Right forelimb (tissue), 1 donor: ENCODE results near the gene CHD9NB.

Source experiments
- DNase-seq: peaks from one replicate; pipeline ENCODE4 v3.0.0-alpha.2; 2018

CHD9NB gene

GRCh38 chr16:53052519-53053501, at the start of gene CHD9NB:
TSS of gene CHD9NB (minus strand) at chr16:53052897. CDS start at chr16:53044158, 8,739 bp downstream.
- no peak for DNase-seq

GRCh38 chr16:53100889-53101288, 48.2 kb upstream of the CHD9NB start:
- no peak for DNase-seq

- DNase-seq: no peak
Observed at GRCh38 chr16:53100131-53100748, 47.5 kb upstream of the CHD9NB start.

- peak; percentile 92 for DNase-seq
Observed at GRCh38 chr16:53099318-53100130, 46.8 kb upstream of the CHD9NB start.

GRCh38 chr16:53098526-53099317, 46.0 kb upstream of the CHD9NB start:
- DNase-seq: peak; percentile 92

GRCh38 chr16:53097190-53097589, 44.5 kb upstream of the CHD9NB start:
- DNase-seq: no peak

GRCh38 chr16:53094013-53094630, 41.4 kb upstream of the CHD9NB start:
- DNase-seq: no peak

GRCh38 chr16:53093162-53093744, 40.6 kb upstream of the CHD9NB start:
- DNase-seq: no peak

GRCh38 chr16:53092284-53092683, 39.6 kb upstream of the CHD9NB start:
- DNase-seq: no peak

GRCh38 chr16:53091466-53092211, 38.9 kb upstream of the CHD9NB start:
- DNase-seq: peak; percentile 87

GRCh38 chr16:53090591-53091411, 38.1 kb upstream of the CHD9NB start:
- peak; percentile 99 for DNase-seq

GRCh38 chr16:53090286-53090590, 37.5 kb upstream of the CHD9NB start:
- no peak for DNase-seq

- peak; percentile 66 for DNase-seq
Observed at GRCh38 chr16:53089434-53090285, 37.0 kb upstream of the CHD9NB start.

GRCh38 chr16:53087101-53087500, 34.4 kb upstream of the CHD9NB start:
- DNase-seq: no peak

GRCh38 chr16:53085931-53086421, 33.3 kb upstream of the CHD9NB start:
- DNase-seq: peak; percentile 65

- no peak for DNase-seq
Observed at GRCh38 chr16:53085369-53085843, 32.7 kb upstream of the CHD9NB start.

- DNase-seq: no peak
Observed at GRCh38 chr16:53084746-53085334, 32.1 kb upstream of the CHD9NB start.

GRCh38 chr16:53084141-53084541, 31.4 kb upstream of the CHD9NB start:
- DNase-seq: no peak
